ENCODE measurements around the gene ANP32A.

Gene ANP32A

GRCh38 chr15:68800875-68801274 is 19.8 kb downstream of the ANP32A start:
- DNase-seq (ENCODE audit: insufficient read length, low spot score) (no peak), FAIRE-seq (no peak)

GRCh38 chr15:68798346-68799094 is 22.2 kb downstream of the ANP32A start:
- DNase-seq (ENCODE audit: insufficient read length, low spot score): no peak
- no peak for FAIRE-seq

- DNase-seq (ENCODE audit: insufficient read length, low spot score) (no peak), FAIRE-seq (no peak)
These were observed 22.9 kb downstream of the ANP32A start for GRCh38 chr15:68797599-68798345.

GRCh38 chr15:68797191-68797590 is 23.5 kb downstream of the ANP32A start:
- FAIRE-seq (peak; percentile 74), DNase-seq (ENCODE audit: insufficient read length, low spot score) (no peak)

GRCh38 chr15:68796576-68796975 is 24.1 kb downstream of the ANP32A start:
- no peak for FAIRE-seq
- no peak for DNase-seq (ENCODE audit: insufficient read length, low spot score)

GRCh38 chr15:68795298-68795848 is 25.3 kb downstream of the ANP32A start:
- FAIRE-seq (no peak), DNase-seq (ENCODE audit: insufficient read length, low spot score) (no peak)

- no peak for DNase-seq (ENCODE audit: insufficient read length, low spot score)
- FAIRE-seq: peak; percentile 91
These were observed 25.8 kb downstream of the ANP32A start for GRCh38 chr15:68794863-68795262.

- FAIRE-seq (peak; percentile 23), DNase-seq (ENCODE audit: insufficient read length, low spot score) (no peak)
These were observed 26.4 kb downstream of the ANP32A start for GRCh38 chr15:68794307-68794706.

- DNase-seq (ENCODE audit: insufficient read length, low spot score) (no peak), FAIRE-seq (no peak)
These were observed 26.9 kb downstream of the ANP32A start for GRCh38 chr15:68793776-68794175.

- FAIRE-seq (no peak), DNase-seq (ENCODE audit: insufficient read length, low spot score) (no peak)
These were observed 27.6 kb downstream of the ANP32A start for GRCh38 chr15:68792901-68793766.

- FAIRE-seq (peak; percentile 84), DNase-seq (ENCODE audit: insufficient read length, low spot score) (peak; percentile 26)
These were observed 29.0 kb downstream of the ANP32A start for GRCh38 chr15:68791431-68792283.

GRCh38 chr15:68790910-68791309 is 29.8 kb downstream of the ANP32A start:
- FAIRE-seq (no peak), DNase-seq (ENCODE audit: insufficient read length, low spot score) (no peak)

- DNase-seq (ENCODE audit: insufficient read length, low spot score) (no peak), FAIRE-seq (no peak)
These were observed 30.5 kb downstream of the ANP32A start for GRCh38 chr15:68790242-68790575.

GRCh38 chr15:68789534-68790241 is 31.0 kb downstream of the ANP32A start:
- FAIRE-seq: no peak
- no peak for DNase-seq (ENCODE audit: insufficient read length, low spot score)

GRCh38 chr15:68789091-68789490 is 31.6 kb downstream of the ANP32A start:
- no peak for DNase-seq (ENCODE audit: insufficient read length, low spot score)
- FAIRE-seq: no peak

GRCh38 chr15:68788264-68788624 is 32.5 kb downstream of the ANP32A start:
- DNase-seq (ENCODE audit: insufficient read length, low spot score): no peak
- FAIRE-seq: no peak

- FAIRE-seq (peak; percentile 28), DNase-seq (ENCODE audit: insufficient read length, low spot score) (no peak)
These were observed 33.0 kb downstream of the ANP32A start for GRCh38 chr15:68787609-68788263.

- no peak for FAIRE-seq
These were observed 33.9 kb downstream of the ANP32A start for GRCh38 chr15:68786753-68787152.

GRCh38 chr15:68785541-68785940 is 35.2 kb downstream of the ANP32A start:
- no peak for FAIRE-seq

More at GRCh38 chr15:68786753-68787152, 33.9 kb downstream of the ANP32A start:
- DNase-seq (ENCODE audit: insufficient read length, low spot score): no peak

More at GRCh38 chr15:68785541-68785940, 35.2 kb downstream of the ANP32A start:
- DNase-seq (ENCODE audit: insufficient read length, low spot score): no peak
